Measurements from ENCODE around the gene GALNT6. TPM values are rescaled to one million over a fixed set of nuclear protein-coding genes. Genes with fewer than 3 reads are reported as not detected.

Gene GALNT6, protein sequence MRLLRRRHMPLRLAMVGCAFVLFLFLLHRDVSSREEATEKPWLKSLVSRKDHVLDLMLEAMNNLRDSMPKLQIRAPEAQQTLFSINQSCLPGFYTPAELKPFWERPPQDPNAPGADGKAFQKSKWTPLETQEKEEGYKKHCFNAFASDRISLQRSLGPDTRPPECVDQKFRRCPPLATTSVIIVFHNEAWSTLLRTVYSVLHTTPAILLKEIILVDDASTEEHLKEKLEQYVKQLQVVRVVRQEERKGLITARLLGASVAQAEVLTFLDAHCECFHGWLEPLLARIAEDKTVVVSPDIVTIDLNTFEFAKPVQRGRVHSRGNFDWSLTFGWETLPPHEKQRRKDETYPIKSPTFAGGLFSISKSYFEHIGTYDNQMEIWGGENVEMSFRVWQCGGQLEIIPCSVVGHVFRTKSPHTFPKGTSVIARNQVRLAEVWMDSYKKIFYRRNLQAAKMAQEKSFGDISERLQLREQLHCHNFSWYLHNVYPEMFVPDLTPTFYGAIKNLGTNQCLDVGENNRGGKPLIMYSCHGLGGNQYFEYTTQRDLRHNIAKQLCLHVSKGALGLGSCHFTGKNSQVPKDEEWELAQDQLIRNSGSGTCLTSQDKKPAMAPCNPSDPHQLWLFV
- 10.5 and 108 TPM in 2 replicates for total RNA-seq

DNA sequence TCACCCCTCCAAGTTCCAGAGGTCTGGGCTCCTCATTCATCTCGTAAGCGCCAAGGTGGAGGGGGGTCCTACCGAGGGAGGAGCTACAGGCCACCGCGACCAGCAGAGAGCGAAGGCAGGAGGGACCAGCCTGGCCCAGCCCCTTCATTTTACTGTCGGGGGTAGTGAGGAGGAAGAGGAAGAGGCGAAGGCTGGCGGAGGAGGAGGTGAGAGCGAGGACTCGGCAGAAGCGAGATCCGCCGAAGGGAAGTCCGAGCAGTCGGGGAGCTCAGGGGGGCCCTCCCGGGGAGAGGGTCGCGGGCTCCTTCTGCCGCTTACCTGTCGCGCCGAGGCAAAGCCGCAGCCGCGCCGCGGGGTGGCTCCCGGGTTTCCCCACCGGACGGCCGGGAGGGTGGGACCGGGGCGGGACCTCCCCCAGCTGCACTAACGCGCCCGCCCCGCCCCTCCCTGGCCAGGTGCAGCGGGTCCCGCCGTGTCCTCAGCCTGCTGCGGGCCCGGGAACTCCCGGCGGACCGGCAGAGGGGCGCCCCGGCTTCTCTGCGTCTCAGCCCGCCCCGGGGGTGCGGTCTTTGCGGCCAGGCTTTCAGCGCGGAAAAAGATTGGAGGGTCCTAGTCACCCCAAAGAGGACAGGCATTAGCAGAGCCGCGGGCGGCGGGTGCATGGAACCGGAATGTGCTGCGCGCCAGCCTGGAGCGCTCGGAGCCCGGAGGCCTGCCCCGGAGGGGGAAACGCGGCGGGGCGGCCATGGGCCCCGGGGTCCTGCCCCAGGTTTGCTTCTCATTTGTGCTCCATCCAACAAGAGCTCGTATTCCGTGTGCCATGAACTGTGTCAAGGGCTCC is at the start of gene GALNT6:
GALNT6 (minus strand) TSS at position 124 of the 841 bp plus-strand sequence. CDS start 11,625 bp downstream, outside the sequence.

DNA sequence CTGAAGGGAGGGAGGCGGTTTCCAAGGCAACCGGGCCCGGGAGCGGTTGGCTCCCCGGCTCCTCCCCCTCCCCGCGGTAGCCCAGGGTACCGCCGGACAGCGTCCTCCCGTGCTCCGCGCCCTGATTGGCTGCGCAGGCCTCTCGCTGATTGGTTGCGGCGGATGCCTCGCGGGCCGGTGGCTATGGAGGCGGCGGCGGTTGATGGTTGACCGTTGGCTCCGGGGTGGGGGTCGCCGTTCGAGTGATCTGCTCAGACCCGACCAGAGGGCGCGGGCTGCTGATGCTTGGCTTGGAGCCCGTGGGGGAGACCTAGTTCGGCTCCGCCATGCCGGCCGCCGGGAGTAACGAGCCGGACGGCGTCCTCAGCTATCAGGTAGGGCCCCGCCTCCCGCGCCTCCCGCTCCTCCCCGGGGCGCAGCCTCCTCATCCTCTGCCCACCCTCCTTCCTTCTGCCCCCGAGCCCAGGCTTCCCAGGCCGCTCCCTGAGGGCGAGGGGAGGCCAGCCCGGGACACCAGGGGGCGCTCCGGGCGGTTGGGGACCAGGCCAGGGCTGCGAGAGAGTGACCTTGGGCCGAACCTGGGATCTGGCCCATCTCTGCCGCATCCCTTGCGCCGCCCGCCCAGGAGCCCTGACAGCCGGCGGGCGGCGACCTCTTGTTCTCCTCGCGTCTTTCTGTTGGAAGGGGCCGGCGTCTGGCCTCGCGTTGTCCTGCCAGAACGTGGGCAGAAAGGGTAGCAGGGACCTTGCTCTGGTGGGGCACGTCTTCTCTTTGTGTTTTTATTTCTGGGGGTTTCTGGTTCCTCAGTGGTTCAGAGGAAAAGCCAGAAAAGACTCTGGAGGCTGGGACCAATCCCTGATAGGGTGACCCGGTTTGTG is 33.7 kb upstream of the GALNT6 start, which contains the start of gene SLC4A8:
SLC4A8 (plus strand) TSS at position 170 of the 878 bp plus-strand sequence; CDS start at position 327, 157 bp downstream.

DNA sequence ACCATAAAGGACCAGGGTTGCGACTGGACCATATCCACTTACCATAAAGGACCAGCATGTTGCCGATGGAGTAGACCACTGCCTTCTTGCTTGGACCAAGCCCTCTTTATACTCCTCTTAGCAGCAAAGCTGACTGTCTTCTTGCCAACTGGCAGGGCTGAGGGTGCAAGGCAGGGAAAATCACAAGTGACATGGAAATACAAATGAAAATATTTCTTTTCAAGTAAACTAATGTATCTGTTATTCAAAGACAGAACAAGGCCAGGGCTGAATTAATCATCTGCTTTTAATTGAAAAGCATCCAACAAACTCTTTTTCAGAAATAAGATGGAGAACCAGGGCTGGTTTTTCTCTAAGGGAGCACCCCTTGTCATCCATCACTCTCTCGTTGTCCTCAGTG is 44.6 kb downstream of the GALNT6 start, which contains the start of gene CELA1:
CELA1 (minus strand) TSS at position 99 of the 400 bp plus-strand sequence; CDS start at position 58, 41 bp downstream.

DNA sequence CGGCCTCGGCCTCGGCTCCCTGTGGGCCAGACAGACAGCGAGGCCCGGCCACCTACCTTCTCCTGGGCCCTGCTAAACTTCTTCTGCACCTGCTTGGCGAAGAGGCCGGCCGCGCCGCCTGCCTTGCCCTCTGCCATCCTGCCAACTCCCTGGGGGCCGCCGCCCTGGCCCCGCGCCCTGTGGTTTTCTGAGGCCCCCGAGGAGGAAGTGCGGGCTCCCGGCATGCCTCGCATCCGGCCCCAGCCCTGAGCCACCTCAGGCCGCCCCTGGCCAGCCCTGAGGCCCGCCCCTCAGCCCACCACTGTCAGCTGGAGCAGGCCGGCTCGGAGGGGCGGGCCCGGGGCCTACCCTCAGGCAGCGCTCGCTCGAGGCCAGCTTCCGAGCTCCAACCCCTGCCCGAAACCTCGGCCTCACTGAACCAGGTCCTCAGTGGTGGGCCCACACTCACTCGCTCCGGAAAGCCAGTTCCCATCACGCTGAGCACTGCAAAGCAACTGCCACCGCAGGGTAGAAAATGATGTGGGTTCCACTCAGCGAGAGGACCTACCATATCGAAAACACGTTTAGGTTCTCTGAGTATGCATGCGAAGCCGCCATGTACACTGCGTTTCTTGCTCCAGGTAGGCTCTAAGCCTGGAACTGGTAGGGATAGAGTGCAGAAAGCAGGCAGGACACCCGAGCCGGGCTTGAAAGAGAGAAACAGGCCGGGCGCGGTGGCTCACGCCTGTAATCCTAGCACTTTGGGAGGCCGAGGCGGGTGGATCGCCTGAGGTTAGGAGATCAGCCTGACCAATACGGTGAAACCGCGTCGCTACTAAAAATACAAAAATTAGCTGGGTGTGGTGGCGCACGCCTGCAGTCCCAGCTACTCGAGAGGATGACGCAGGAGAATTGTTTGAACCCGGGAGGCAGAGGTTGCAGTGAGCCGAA is 67.0 kb downstream of the GALNT6 start, which contains the start of gene BIN2:
BIN2 (minus strand) TSS at position 209 of the 930 bp plus-strand sequence; CDS start at position 137, 72 bp downstream.

Other genes starting within 250 kb of the GALNT6 start
- 9.6 and 9.8 TPM in 2 replicates for gene TFCP2, start 218.3 kb downstream of the GALNT6 start, total RNA-seq
- 1.4 and 9.6 TPM in 2 replicates for gene POU6F1, start 173.3 kb downstream of the GALNT6 start, total RNA-seq
- 85.3 and 127 TPM in 2 replicates for gene DAZAP2, start 152.6 kb downstream of the GALNT6 start, total RNA-seq
- 6.6 and 23.6 TPM in 2 replicates for gene SMAGP, start 121.0 kb downstream of the GALNT6 start, total RNA-seq
- not detected in 2 replicates for gene BIN2, start 67.2 kb downstream of the GALNT6 start, total RNA-seq
- not detected in 2 replicates for gene CELA1, start 44.7 kb downstream of the GALNT6 start, total RNA-seq
- gene SLC4A8, start 33.4 kb upstream of the GALNT6 start, total RNA-seq = 1.5 and 8.2 TPM in 2 replicates
- 0.88 and 13.3 TPM in 2 replicates for gene SCN8A, start 199.8 kb upstream of the GALNT6 start, total RNA-seq